Coronary artery (tissue), 2 donors: Measurements from ENCODE around the gene CAPZB.

ENCODE experiments used
- DNase-seq: peaks from one replicate; pipeline ENCODE4 v3.0.0-alpha.2; 2017; ENCODE audit warnings: low spot score
- H3K27ac ChIP-seq, 2 donors: fragments of 200-600 bp; sonication (generic); one replicate each; pipeline ENCODE4 v1.5.1; 2016 to 2019
- H3K4me3 ChIP-seq: fragments of 200-600 bp; sonication (generic); 2 replicates; pipeline ENCODE4 v1.5.1; 2016; ENCODE audit warnings: mild to moderate bottlenecking, moderate library complexity
- TF ChIP-seq, protein P1 (sequence below): fragments of 200-600 bp; sonication (generic); IDR thresholded peaks from one replicate; pipeline ENCODE4 v1.5.1; 2019; ENCODE audit warnings: antibody characterized with exemption

Gene CAPZB

GRCh38 chr1:19385869-19386591, 99.3 kb downstream of the CAPZB start:
- DNase-seq: peak; percentile 82
- peak overlapping the region; percentile 43 for H3K4me3 ChIP-seq
- TF ChIP-seq, protein P1, sequence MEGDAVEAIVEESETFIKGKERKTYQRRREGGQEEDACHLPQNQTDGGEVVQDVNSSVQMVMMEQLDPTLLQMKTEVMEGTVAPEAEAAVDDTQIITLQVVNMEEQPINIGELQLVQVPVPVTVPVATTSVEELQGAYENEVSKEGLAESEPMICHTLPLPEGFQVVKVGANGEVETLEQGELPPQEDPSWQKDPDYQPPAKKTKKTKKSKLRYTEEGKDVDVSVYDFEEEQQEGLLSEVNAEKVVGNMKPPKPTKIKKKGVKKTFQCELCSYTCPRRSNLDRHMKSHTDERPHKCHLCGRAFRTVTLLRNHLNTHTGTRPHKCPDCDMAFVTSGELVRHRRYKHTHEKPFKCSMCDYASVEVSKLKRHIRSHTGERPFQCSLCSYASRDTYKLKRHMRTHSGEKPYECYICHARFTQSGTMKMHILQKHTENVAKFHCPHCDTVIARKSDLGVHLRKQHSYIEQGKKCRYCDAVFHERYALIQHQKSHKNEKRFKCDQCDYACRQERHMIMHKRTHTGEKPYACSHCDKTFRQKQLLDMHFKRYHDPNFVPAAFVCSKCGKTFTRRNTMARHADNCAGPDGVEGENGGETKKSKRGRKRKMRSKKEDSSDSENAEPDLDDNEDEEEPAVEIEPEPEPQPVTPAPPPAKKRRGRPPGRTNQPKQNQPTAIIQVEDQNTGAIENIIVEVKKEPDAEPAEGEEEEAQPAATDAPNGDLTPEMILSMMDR: no peak
- H3K27ac ChIP-seq: peak overlapping the region; percentile 63 to 83

DNA sequence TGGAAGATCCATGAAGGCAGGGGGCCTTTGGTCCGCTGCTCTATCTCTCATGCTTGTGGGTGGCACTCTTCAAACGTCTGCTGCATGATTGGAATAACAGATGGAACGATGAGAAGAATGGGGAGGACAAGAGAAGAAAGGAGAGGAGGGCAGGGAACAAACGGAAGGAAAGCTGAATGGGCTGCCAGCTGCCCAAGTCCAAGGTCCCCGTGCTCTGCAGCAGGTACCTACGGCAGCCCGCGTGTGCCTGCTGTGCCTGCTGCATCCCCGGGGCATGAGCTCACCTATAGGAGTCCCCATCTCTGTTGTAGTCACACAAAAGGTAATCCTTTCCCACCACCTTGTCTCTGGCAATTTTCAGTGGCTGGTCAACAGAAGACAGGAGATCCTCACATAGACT, 100.1 kb downstream of the CAPZB start:
- TF ChIP-seq, protein P1: no peak
- DNase-seq: no peak
- peak overlapping the region; percentile 63 to 83 for H3K27ac ChIP-seq

DNA sequence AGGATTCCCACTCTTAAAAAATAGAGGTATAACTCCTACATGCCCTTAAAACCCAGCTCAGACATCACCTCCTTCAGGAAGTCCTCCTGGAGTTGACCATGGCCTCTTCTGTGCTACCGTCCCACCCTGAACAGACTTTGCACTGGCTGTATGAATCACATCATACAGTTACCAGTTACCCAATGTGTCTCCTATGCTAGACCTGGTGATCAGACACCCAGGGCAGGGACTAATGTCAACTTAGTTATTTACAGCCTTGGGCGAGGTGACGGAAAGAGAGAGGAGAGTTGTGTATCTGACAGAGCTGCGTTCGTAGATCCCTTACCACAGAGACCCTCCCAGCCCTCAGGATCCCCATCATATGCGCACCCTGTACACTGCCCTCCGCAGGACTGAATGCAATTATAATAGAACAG, 100.6 kb downstream of the CAPZB start:
- Histone ChIP-seq H3K27ac (peak overlapping the region; percentile 54 to 83), H3K4me3 (no peak overlapping the region)
- TF ChIP-seq, protein P1: no peak
- DNase-seq: no peak

More for the DNA sequence above, 100.1 kb downstream of the CAPZB start:
- no peak overlapping the region for H3K4me3 ChIP-seq

DNA sequence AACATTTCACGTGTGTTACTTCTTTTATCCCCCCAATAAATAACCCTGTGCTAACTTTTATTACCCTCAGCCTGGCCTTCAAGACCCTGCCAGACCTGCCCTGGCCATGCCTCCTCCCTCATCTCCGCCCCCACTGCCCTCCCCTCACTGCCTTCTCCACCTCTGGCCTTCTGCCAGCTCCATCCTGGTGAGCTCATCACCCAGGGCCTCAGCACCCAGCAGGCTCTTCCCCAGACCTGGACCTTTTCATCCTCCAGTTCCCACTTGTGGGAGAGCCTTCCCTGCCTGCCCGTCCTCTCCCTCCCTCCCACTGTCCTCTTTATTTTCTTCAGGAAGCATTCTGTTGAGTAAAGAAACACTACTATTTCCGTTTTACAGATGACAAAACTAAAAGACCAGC, 101.2 kb downstream of the CAPZB start:
- H3K27ac ChIP-seq: peak overlapping the region; percentile 54 to 83
- TF ChIP-seq, protein P1: no peak
- no peak overlapping the region for H3K4me3 ChIP-seq
- no peak for DNase-seq

GRCh38 chr1:19382222-19382621, 103.1 kb downstream of the CAPZB start:
- H3K27ac ChIP-seq: no peak overlapping the region
- no peak for DNase-seq
- TF ChIP-seq, protein P1: no peak

DNA sequence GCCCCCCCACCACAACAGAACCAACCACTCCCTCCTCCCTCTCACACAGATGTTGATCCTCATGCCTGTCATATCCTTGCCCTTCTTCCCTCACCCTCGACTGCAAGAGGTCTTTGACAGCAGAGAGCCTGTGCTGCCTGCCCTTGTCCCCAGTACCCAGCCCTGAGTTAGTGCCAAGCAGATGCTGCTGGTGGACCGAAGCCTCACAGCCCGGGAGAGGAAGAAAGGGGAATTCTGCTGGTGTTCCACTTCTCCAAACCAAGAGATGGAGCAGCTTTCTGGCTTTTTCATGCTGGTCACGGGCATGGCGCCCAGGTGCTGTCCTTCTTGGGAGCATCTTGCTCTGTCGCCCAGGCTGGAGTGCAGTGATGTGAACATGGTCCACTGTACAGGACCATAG, 104.1 kb downstream of the CAPZB start:
- DNase-seq: no peak
- Histone ChIP-seq H3K4me3 (no peak overlapping the region), H3K27ac (no peak overlapping the region)
- TF ChIP-seq, protein P1: no peak

More at GRCh38 chr1:19382222-19382621, 103.1 kb downstream of the CAPZB start:
- no peak overlapping the region for H3K4me3 ChIP-seq
